ENCODE results near the gene NOL7.

The NOL7 gene

GRCh38 chr6:13614926-13615791 lies at the start of gene NOL7:
Gene NOL7 (plus strand): TSS chr6:13615335. CDS start chr6:13615359, 24 bp downstream.
- Histone ChIP-seq H3K4me1 (ENCODE audit: control insufficient read depth, insufficient read depth, low read length) (peaks cover 13% of the 10 kb centered on the region), H3K4me3 (ENCODE audit: low read length) (peak within 1 kb of the TSS; percentile 94), H3K27ac (ENCODE audit: low read depth, low read length) (peak within 1 kb of the TSS; percentile 86), H3K36me3 (ENCODE audit: control insufficient read depth, insufficient read depth, low read length) (peaks cover 23% of the 10 kb centered on the region), H3K9ac (ENCODE audit: low read length) (peak within 1 kb of the TSS; percentile 81), H3K27me3 (ENCODE audit: control insufficient read depth, insufficient read depth, low read length) (no peaks in the 10 kb centered on the region)

GRCh38 chr6:13565921-13566320 lies 49.2 kb upstream of the NOL7 start:
- Histone ChIP-seq H3K27ac (ENCODE audit: low read depth, low read length) (no peak overlapping the region), H3K4me1 (ENCODE audit: control insufficient read depth, insufficient read depth, low read length) (no peaks in the 10 kb centered on the region), H3K36me3 (ENCODE audit: control insufficient read depth, insufficient read depth, low read length) (no peaks in the 10 kb centered on the region), H3K4me3 (ENCODE audit: low read length) (no peak overlapping the region), H3K27me3 (ENCODE audit: control insufficient read depth, insufficient read depth, low read length) (no peaks in the 10 kb centered on the region), H3K9ac (ENCODE audit: low read length) (no peak overlapping the region)

- Histone ChIP-seq H3K4me1 (ENCODE audit: control insufficient read depth, insufficient read depth, low read length) (no peaks in the 10 kb centered on the region), H3K27ac (ENCODE audit: low read depth, low read length) (no peak overlapping the region), H3K27me3 (ENCODE audit: control insufficient read depth, insufficient read depth, low read length) (no peaks in the 10 kb centered on the region)
Measured at GRCh38 chr6:13566500-13566899, 48.6 kb upstream of the NOL7 start.

GRCh38 chr6:13568970-13569369 lies 46.2 kb upstream of the NOL7 start:
- Histone ChIP-seq H3K36me3 (ENCODE audit: control insufficient read depth, insufficient read depth, low read length) (no peaks in the 10 kb centered on the region), H3K27me3 (ENCODE audit: control insufficient read depth, insufficient read depth, low read length) (no peaks in the 10 kb centered on the region), H3K4me3 (ENCODE audit: low read length) (no peak overlapping the region), H3K27ac (ENCODE audit: low read depth, low read length) (no peak overlapping the region), H3K9ac (ENCODE audit: low read length) (no peak overlapping the region), H3K4me1 (ENCODE audit: control insufficient read depth, insufficient read depth, low read length) (peaks cover 5% of the 10 kb centered on the region)

More at GRCh38 chr6:13566500-13566899, 48.6 kb upstream of the NOL7 start:
- Histone ChIP-seq H3K36me3 (ENCODE audit: control insufficient read depth, insufficient read depth, low read length) (no peaks in the 10 kb centered on the region), H3K4me3 (ENCODE audit: low read length) (no peak overlapping the region), H3K9ac (ENCODE audit: low read length) (no peak overlapping the region)

GRCh38 chr6:13572240-13572639 lies 42.9 kb upstream of the NOL7 start:
- H3K36me3 ChIP-seq (ENCODE audit: control insufficient read depth, insufficient read depth, low read length), result no peaks in the 10 kb centered on the region
- H3K9ac ChIP-seq (ENCODE audit: low read length), result no peak overlapping the region
- H3K27ac ChIP-seq (ENCODE audit: low read depth, low read length), result no peak overlapping the region
- no peaks in the 10 kb centered on the region for H3K27me3 ChIP-seq (ENCODE audit: control insufficient read depth, insufficient read depth, low read length)
- peaks cover 5% of the 10 kb centered on the region for H3K4me1 ChIP-seq (ENCODE audit: control insufficient read depth, insufficient read depth, low read length)
- H3K4me3 ChIP-seq (ENCODE audit: low read length), result no peak overlapping the region

- Histone ChIP-seq H3K4me1 (ENCODE audit: control insufficient read depth, insufficient read depth, low read length) (peaks cover 5% of the 10 kb centered on the region), H3K9ac (ENCODE audit: low read length) (peak overlapping the region; percentile 51), H3K27me3 (ENCODE audit: control insufficient read depth, insufficient read depth, low read length) (no peaks in the 10 kb centered on the region), H3K36me3 (ENCODE audit: control insufficient read depth, insufficient read depth, low read length) (no peaks in the 10 kb centered on the region), H3K4me3 (ENCODE audit: low read length) (peak overlapping the region; percentile 78), H3K27ac (ENCODE audit: low read depth, low read length) (peak overlapping the region; percentile 96)
Measured at GRCh38 chr6:13572951-13573654, 42.0 kb upstream of the NOL7 start.

- Histone ChIP-seq H3K9ac (ENCODE audit: low read length) (peak overlapping the region; percentile 51), H3K27me3 (ENCODE audit: control insufficient read depth, insufficient read depth, low read length) (no peaks in the 10 kb centered on the region), H3K36me3 (ENCODE audit: control insufficient read depth, insufficient read depth, low read length) (no peaks in the 10 kb centered on the region), H3K27ac (ENCODE audit: low read depth, low read length) (peak overlapping the region; percentile 96), H3K4me3 (ENCODE audit: low read length) (peak overlapping the region; percentile 78), H3K4me1 (ENCODE audit: control insufficient read depth, insufficient read depth, low read length) (peaks cover 5% of the 10 kb centered on the region)
Measured at GRCh38 chr6:13573669-13574110, 41.4 kb upstream of the NOL7 start.

- peak overlapping the region; percentile 78 for H3K4me3 ChIP-seq (ENCODE audit: low read length)
- H3K27me3 ChIP-seq (ENCODE audit: control insufficient read depth, insufficient read depth, low read length), result no peaks in the 10 kb centered on the region
- no peaks in the 10 kb centered on the region for H3K36me3 ChIP-seq (ENCODE audit: control insufficient read depth, insufficient read depth, low read length)
- peaks cover 5% of the 10 kb centered on the region for H3K4me1 ChIP-seq (ENCODE audit: control insufficient read depth, insufficient read depth, low read length)
- peak overlapping the region; percentile 96 for H3K27ac ChIP-seq (ENCODE audit: low read depth, low read length)
- H3K9ac ChIP-seq (ENCODE audit: low read length), result no peak overlapping the region
Measured at GRCh38 chr6:13574149-13574570, 41.0 kb upstream of the NOL7 start.

- Histone ChIP-seq H3K4me1 (ENCODE audit: control insufficient read depth, insufficient read depth, low read length) (peaks cover 5% of the 10 kb centered on the region), H3K36me3 (ENCODE audit: control insufficient read depth, insufficient read depth, low read length) (no peaks in the 10 kb centered on the region), H3K27ac (ENCODE audit: low read depth, low read length) (peak within 1 kb of the TSS; percentile 96), H3K4me3 (ENCODE audit: low read length) (peak within 1 kb of the TSS; percentile 78), H3K27me3 (ENCODE audit: control insufficient read depth, insufficient read depth, low read length) (no peaks in the 10 kb centered on the region), H3K9ac (ENCODE audit: low read length) (peak within 1 kb of the TSS; percentile 86)
Measured at GRCh38 chr6:13574571-13575376, 40.4 kb upstream of the NOL7 start, which contains the start of gene SIRT5. Gene SIRT5 (plus strand): TSS chr6:13574601. CDS start chr6:13584111, 9,510 bp downstream.

GRCh38 chr6:13575377-13575775 lies 39.8 kb upstream of the NOL7 start:
- H3K9ac ChIP-seq (ENCODE audit: low read length), result peak overlapping the region; percentile 86

GRCh38 chr6:13576017-13576416 lies 39.1 kb upstream of the NOL7 start:
- H3K4me3 ChIP-seq (ENCODE audit: low read length), result no peak overlapping the region
- H3K27me3 ChIP-seq (ENCODE audit: control insufficient read depth, insufficient read depth, low read length), result no peaks in the 10 kb centered on the region
- H3K4me1 ChIP-seq (ENCODE audit: control insufficient read depth, insufficient read depth, low read length), result peaks cover 5% of the 10 kb centered on the region
- H3K36me3 ChIP-seq (ENCODE audit: control insufficient read depth, insufficient read depth, low read length), result no peaks in the 10 kb centered on the region
- H3K9ac ChIP-seq (ENCODE audit: low read length), result no peak overlapping the region
- H3K27ac ChIP-seq (ENCODE audit: low read depth, low read length), result no peak overlapping the region

More at GRCh38 chr6:13575377-13575775, 39.8 kb upstream of the NOL7 start:
- Histone ChIP-seq H3K27me3 (ENCODE audit: control insufficient read depth, insufficient read depth, low read length) (no peaks in the 10 kb centered on the region), H3K4me3 (ENCODE audit: low read length) (peak overlapping the region; percentile 78), H3K27ac (ENCODE audit: low read depth, low read length) (peak overlapping the region; percentile 96), H3K4me1 (ENCODE audit: control insufficient read depth, insufficient read depth, low read length) (peaks cover 5% of the 10 kb centered on the region), H3K36me3 (ENCODE audit: control insufficient read depth, insufficient read depth, low read length) (no peaks in the 10 kb centered on the region)

GRCh38 chr6:13577926-13578325 lies 37.2 kb upstream of the NOL7 start:
- Histone ChIP-seq H3K9ac (ENCODE audit: low read length) (no peak overlapping the region), H3K36me3 (ENCODE audit: control insufficient read depth, insufficient read depth, low read length) (no peaks in the 10 kb centered on the region), H3K4me1 (ENCODE audit: control insufficient read depth, insufficient read depth, low read length) (peaks cover 5% of the 10 kb centered on the region), H3K27me3 (ENCODE audit: control insufficient read depth, insufficient read depth, low read length) (no peaks in the 10 kb centered on the region), H3K4me3 (ENCODE audit: low read length) (no peak overlapping the region), H3K27ac (ENCODE audit: low read depth, low read length) (no peak overlapping the region)

Measured in rectal smooth muscle tissue (tissue), 1 donor.